NCI-H128 (cell line): ENCODE measurements around the gene ARMC3.
"Not testable (repeated sequence)": the region's sequence is repeated elsewhere in the genome, so short reads cannot be mapped to it uniquely, and the experiment has no call there.

ENCODE experiments used
- DNase-seq: peaks from one replicate; lab custom pipeline; 2025; ENCODE audit not compliant: unreplicated experiment; lab: John Stamatoyannopoulos, UW

ARMC3 gene

DNA sequence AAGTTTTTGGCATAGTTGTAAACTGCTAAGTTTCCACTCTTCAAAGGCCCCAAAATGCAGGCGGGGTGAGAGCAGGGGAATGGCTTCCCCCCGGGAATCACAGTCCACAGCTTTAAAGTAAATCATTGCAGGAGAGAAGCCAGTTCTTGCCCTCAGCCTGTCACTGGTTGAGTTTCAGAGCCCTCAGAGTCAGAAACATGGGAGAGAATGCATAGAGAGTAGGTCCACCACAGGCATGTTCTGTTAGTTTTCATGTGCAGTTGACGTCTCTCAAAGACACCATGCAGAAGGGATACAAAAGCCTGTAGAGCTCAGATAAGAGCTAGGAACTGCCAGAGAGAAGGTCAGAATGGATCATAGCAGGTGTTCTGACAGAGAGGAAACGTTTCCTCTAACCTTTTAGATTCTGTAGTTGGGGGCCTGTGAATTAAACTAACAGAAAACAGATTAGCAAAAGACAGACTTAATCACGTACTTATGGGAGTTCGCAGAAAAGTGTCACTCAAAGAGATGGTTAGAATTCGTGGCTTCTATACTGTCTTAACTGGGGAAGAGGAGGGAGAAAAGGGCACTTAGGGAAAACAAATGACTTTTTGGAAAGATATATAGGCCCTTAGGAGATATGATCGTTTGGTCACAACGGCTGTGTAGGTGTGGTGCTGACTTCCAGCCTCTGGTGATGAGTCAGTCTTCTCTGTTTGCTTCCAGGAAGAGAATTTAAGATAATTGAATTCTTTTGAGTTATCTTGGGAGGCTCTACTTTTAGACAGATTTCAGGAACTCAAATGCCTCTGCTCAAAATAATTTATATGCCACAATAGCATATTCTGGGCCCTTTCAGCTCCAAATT is 119.6 kb downstream of the ARMC3 start:
- no peak for DNase-seq

DNA sequence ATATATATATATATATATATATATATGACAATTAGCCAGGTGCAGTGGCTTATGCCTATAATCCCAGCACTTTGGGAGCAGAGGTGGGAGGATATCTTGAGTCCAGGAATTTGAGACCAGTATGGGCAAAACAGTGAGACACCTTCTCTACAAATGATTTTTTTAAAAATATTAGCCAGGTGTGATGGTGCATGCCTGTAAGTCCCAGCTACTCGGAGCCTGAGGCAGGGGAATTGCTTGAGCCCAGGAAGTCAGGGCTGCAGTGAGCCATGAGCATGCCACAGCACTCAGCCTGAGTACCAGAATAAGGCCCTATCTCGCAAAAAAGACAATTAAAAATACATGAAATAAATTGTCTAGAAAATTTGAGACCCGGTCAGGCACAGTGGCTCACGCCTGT is 120.3 kb downstream of the ARMC3 start:
- no peak for DNase-seq

DNA sequence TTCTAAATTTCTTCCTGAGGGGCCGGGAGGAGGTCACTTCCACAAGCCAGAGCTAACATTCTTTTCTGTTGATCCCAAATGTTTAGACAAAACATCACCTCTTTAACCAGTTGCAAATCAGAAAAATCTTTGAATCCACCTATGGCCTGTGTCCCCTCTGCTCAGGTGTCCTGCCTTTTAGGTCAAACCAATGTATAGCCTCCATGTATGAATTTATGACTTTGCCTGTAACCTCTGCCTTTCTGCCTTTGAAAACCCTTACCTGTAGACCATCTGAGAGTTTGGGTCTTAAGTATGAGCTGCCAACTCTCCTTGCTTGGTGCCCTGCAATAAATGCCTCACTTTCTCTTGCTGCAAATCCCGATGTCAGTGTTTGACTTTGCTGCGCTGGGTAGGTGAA is 123.4 kb downstream of the ARMC3 start:
- DNase-seq: no peak

DNA sequence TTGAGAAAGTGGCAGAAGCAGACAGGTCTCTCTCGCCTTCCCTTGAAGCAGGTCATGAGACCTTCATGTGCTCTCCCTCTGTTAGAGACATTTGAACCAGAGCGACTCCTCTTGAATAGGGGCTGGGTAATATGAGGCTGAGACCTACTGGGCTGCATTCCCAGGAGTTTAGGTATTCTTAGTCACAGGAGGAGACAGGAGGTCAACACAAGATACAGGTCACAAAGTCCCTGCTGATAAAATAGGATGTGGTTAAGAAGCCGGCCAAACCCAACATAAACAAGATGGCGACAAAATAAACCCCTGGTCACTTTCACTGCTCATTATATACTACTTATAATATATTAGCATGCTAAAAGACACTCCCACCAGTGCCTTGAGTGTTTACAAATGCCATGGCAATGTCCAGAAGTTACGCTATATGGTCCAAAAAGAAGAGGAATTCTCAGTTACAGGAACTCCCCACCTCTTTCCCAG is 124.0 kb downstream of the ARMC3 start:
- no peak for DNase-seq

DNA sequence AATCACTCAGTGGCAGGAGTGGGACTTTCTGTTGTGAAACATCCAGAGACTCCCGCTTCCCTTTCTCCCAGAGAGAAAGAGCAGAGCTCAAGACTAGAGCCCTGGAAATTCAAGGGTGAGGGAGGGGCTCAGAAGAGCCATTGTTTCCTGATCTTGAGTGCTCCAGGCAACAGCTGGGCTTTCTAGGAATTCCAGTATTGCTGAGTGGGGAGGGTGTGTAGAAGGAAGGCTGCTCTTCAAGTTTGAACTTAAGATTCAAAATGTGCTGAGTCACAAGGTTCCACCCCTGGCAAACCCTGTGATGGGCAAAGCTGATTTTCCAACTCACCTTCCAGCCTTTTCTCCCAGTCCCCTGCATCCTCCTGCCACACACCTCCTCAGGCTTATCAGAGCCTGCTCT is 125.2 kb downstream of the ARMC3 start:
- DNase-seq: no peak

GRCh38 chr10:23055424-23056185 is 127.8 kb downstream of the ARMC3 start:
- DNase-seq: no peak

DNA sequence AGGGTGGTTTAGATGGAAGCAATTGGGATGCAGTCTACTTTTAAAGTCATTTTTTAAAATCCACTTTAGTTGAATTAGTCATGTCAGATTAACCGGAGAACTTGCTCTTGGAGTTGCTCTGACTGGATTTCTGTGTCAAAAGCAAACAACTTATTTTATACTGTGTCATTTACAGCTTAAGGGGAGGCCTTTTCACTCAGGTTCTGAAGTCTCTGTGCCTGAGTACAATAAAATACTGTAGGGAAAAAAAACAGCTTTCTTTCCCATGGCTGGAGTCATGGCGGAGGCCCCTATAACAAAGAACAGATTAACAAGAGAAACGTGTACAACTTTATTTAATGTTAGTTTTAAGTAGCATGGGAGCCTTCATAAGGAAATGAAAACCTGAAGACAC is 128.3 kb downstream of the ARMC3 start:
- DNase-seq: no peak

DNA sequence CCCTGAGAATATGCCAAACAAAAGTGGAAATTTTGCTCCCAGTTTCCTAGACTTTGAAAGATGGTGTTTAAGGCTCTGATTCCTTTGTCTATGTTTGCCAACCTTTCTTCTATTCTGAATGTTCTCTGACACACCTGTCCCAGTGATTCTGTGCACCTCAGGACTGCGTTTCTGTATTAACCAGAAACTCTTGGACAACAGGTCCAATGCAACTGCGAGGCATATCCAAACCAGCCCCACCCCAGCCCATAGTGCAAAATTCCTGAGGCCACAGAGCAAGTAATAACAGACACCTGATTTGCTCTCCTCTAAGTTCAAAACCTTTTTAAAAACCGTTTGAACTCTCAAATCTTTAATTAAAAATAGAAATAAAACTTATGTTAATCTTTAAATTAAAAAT is 130.5 kb downstream of the ARMC3 start:
- DNase-seq: no peak

DNA sequence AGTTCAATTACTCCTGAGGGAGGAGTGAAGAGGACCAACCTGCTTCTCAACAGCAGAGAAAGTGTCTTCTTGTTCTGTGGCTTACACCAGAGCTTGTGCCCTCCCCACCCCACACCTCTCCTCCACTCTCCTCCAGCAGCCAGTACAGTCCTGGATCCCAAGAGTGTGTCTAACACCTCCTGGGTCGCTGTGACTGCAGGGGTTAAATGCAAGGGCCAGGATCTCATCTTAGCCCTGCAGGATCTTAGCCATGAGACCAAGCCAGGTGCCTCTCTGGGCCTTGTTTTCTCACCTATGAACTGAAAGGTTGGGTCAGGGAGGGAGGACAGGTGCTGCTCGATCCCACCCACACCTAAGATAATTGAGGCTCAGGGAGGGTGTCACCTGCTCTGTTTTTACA is 133.1 kb downstream of the ARMC3 start:
- DNase-seq: no peak

DNA sequence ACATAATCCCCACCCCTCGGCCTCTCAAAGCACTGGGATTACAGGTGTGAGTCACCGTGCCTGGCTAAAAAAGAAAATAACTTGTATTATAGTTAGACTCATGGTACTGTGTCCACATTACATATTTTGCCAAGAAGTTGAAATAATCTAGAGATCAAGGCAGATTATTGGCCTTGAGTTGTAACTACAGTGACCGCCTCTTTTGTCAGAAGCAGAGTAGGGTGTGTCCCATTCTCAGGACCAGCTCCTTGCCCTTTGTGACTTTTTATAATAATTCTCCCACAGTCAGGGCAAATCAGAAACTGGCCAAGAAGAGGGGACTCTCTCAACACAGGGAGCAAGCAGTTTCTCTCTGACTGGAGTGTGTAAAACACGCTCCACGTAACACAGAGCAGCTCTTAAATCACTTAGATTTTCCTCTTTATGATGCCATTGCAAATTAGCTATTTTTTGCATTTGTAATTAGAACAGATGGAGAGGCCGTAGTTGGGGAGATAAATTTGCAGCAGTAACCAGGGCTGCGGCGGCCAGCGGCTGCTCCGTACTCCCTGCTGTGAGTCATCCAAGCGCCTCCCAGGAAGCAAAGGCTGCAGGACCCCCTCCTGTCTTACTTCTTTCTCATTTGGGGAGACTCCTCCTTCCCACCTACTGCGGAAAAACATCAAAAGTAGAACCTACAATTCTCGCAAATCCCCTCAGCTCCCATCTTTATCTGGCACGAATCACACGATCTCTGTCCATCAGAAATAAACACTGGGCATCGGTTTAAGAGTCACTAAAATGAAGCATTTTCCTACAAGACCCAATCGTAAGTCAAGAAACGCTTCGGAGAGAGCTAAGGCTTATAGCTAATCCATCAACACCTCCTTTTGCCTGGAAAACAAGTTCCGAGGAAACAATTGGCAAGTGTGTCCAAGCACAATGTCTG is 135.5 kb downstream of the ARMC3 start:
- no peak for DNase-seq

- no peak for DNase-seq
Observed at GRCh38 chr10:23063973-23064812, 136.3 kb downstream of the ARMC3 start.

- DNase-seq: not testable (repeated sequence)
Observed at GRCh38 chr10:23064813-23065114, 136.9 kb downstream of the ARMC3 start.

GRCh38 chr10:23065181-23065948 is 137.5 kb downstream of the ARMC3 start:
- no peak for DNase-seq

DNA sequence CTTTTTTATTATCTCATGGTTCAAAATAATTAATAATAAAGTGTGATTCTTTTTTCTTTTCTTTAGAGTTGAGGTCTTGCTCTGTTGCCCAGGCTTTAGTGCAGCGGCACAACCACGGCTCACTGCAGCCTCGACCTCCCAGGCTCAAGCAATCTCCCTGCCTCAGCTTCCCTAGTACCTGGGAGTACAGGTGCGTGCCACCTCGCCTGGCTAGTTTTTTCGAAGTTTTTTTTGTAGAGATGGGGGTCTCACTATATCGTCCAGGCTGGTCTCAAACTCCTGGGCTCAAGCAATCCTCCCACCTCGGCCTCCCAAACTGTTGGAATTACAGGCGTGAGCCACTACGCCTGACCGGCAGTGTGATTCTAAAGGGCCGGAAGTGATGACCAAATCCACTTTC is 139.5 kb downstream of the ARMC3 start:
- no peak for DNase-seq

- DNase-seq: peak; percentile 24
Observed at GRCh38 chr10:23067939-23068775, 140.3 kb downstream of the ARMC3 start.

DNA sequence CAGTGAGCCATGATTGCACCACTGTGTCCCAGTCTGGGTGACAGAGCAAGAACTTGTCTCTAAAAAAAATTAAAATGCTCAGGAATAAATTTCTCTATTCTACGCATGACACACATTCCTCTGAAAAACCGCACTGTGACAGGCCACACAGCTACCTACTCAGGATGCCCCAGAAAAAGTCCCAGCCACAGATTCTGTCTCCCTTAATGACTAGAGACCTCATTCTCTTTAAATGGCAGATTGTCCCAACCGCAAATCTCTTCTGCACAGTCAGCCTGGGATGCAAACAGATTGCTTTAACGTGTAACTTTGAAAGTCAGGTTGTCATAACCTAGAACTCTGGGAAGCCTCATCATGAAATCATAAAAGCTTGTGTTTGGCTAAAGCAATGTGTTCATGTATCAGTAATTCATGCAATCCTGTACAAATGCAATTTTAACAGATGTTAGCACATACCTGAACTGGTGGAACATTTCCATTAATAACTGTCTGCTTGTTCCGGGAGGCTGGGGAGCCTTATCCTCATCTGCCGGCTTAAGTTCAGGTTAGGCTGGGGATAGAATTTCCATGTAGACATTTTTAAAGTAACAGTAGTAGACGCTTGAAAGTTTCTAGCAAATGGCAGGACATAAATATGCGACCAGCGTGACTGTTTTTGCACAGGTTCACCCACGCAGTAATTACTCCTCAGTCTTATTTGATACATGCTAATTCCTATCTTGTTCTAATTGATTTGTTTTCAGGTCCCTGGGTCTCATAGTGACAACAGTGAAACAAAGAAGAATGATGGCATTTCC is 141.4 kb downstream of the ARMC3 start:
- DNase-seq: no peak

DNA sequence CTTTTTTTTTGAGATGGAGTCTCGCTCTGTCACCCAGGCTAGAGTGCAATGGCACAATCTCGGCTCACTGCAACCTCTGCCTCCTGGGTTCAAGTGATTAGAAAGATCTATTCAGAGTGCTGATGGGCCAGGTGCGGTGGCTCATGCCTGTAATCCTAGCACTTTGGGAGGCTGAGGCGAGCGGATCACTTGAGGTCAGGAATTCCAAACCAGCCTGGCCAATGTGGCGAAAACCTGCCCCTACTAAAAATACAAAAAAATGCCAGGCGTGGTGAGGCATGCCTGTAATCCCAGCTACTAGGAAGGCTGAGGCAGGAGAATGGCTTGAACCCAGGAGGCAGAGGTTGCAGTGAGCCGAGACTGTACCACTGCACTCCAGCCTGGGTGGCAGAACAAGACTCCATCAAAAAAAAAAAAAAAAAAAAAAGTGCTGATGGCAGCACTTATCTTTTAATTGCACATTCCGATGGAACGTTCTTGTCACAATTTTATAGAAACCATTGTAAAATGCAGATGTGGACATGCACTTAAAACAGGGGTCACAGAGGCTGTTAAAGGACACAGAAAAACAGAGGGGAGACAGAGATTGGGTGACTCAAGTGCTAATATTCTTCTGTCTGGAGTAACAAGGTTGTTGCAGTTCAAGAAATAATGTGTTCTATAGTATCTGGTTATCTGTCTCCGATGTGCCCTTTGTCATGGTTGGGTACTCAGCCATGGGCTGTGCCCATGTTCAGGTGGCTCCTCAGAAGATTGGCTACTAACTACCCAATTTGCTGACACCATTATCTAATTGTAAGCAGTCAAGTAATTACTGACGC is 142.4 kb downstream of the ARMC3 start:
- not testable (repeated sequence) for DNase-seq
